IMR-90 (cell line): ENCODE measurements around the gene GSG1L. TPM values are rescaled to one million over a fixed set of nuclear protein-coding genes. Genes with fewer than 3 reads are reported as not detected.

Experiments
- ATAC-seq: fragments of 200-7000 bp; cut with Tn5 transposase; 2 replicates; pipeline ENCODE4 v1.9.1; 2020; ENCODE audit warnings: low read depth, mild to moderate bottlenecking, moderate library complexity
- BruUV-seq: library from RNA; stranded (reverse); fragments of 400-500 nt; replicated peaks from 2 replicates; lab custom pipeline; 2021; lab: Mats Ljungman, UMichigan
- CTCF ChIA-PET: fragments of 300-600 bp; formaldehyde crosslinking; extraction: SDS; loops from one replicate; lab custom pipeline; 2021; ENCODE audit warnings: antibody characterized with exemption; lab: Yijun Ruan, JAX
- POLR2A ChIA-PET: fragments of 300-600 bp; sonication (Branson Sonifier 250); formaldehyde crosslinking; loops from one replicate; lab custom pipeline; 2022; ENCODE audit warnings: antibody characterized with exemption; ENCODE audit not compliant: unreplicated experiment; lab: Charles Lee
- DNase-seq: peaks from one replicate; pipeline ENCODE4 v3.0.0; 2013
- H2AFZ ChIP-seq: replicated peaks from 2 replicates; pipeline ENCODE3; 2013; ENCODE audit warnings: low read length, mild to moderate bottlenecking; ENCODE audit not compliant: poor library complexity
- H2AK5ac ChIP-seq: 2 replicates; pipeline ENCODE4 v1.6.1; 2013; ENCODE audit warnings: low read depth, low read length, inconsistent platforms
- H2AK9ac ChIP-seq: replicated peaks from 2 replicates; pipeline ENCODE3; 2013; ENCODE audit warnings: mild to moderate bottlenecking, low read depth, low read length, moderate library complexity; ENCODE audit not compliant: poor library complexity
- H2BK120ac ChIP-seq: 2 replicates; pipeline ENCODE4 v1.6.1; 2013; ENCODE audit warnings: low read depth, low read length, inconsistent platforms
- H2BK15ac ChIP-seq: 3 replicates; pipeline ENCODE4 v1.6.1; 2013; ENCODE audit warnings: low read depth, low read length, inconsistent platforms
- H2BK20ac ChIP-seq: 2 replicates; pipeline ENCODE4 v1.6.1; 2013; ENCODE audit warnings: low read depth, mild to moderate bottlenecking, inconsistent platforms, low read length, moderate library complexity
- H2BK5ac ChIP-seq: 2 replicates; pipeline ENCODE4 v1.6.1; 2013; ENCODE audit warnings: mild to moderate bottlenecking, low read depth, low read length, inconsistent platforms; ENCODE audit not compliant: poor library complexity, severe bottlenecking
- H3K14ac ChIP-seq: replicated peaks from 2 replicates; pipeline ENCODE4 v1.6.1; 2013; ENCODE audit warnings: low read depth, low read length, inconsistent platforms
- H3K18ac ChIP-seq: 2 replicates; pipeline ENCODE4 v1.6.1; 2013; ENCODE audit warnings: low read depth, low read length, control low read depth
- H3K23ac ChIP-seq: 2 replicates; pipeline ENCODE4 v1.6.1; 2013; ENCODE audit warnings: low read depth, low read length, inconsistent platforms
- H3K27ac ChIP-seq: 2 replicates; pipeline ENCODE4 v1.5.1; 2013; ENCODE audit warnings: mild to moderate bottlenecking, control low read depth, low read length; ENCODE audit not compliant: insufficient read depth
- H3K27me3 ChIP-seq: 2 replicates; pipeline ENCODE4 v1.6.1; 2013; ENCODE audit warnings: low read length; ENCODE audit not compliant: control insufficient read depth, insufficient read depth
- H3K36me3 ChIP-seq: 2 replicates; pipeline ENCODE4 v1.6.1; 2013; ENCODE audit warnings: low read length, mixed read lengths; ENCODE audit not compliant: control insufficient read depth, insufficient read depth
- H3K4ac ChIP-seq: 2 replicates; pipeline ENCODE4 v1.6.1; 2013; ENCODE audit warnings: low read depth, low read length, inconsistent platforms
- H3K4me1 ChIP-seq: 2 replicates; pipeline ENCODE4 v1.6.1; 2013; ENCODE audit warnings: low read length, mixed read lengths; ENCODE audit not compliant: control insufficient read depth, insufficient read depth
- H3K4me2 ChIP-seq: 2 replicates; pipeline ENCODE4 v1.6.1; 2013; ENCODE audit warnings: low read depth, mild to moderate bottlenecking, control low read depth, low read length, moderate library complexity
- H3K4me3 ChIP-seq: 2 replicates; pipeline ENCODE4 v1.5.1; 2013; ENCODE audit warnings: low read depth, mild to moderate bottlenecking, control low read depth, low read length, moderate library complexity; ENCODE audit not compliant: insufficient read depth
- H3K56ac ChIP-seq: 2 replicates; pipeline ENCODE4 v1.6.1; 2013; ENCODE audit warnings: low read length, inconsistent platforms; ENCODE audit not compliant: insufficient read depth; ENCODE audit errors: extremely low read depth
- H3K79me1 ChIP-seq, 2 experiments: 2 replicates each; pipeline ENCODE4 v1.6.1; 2013; ENCODE audit warnings: low read length in 2 of 2, inconsistent platforms in 1 of 2, low read depth in 1 of 2
- H3K9ac ChIP-seq: 2 replicates; pipeline ENCODE4 v1.6.1; 2013; ENCODE audit warnings: low read depth, low read length, control low read depth
- H3K9me1 ChIP-seq: 2 replicates; pipeline ENCODE4 v1.6.1; 2013; ENCODE audit warnings: low read length, inconsistent platforms; ENCODE audit not compliant: insufficient read depth
- H3K9me3 ChIP-seq: 2 replicates; pipeline ENCODE4 v1.6.1; 2013; ENCODE audit warnings: low read length; ENCODE audit not compliant: control insufficient read depth, insufficient read depth
- H4K20me1 ChIP-seq: 2 replicates; pipeline ENCODE4 v1.6.1; 2013; ENCODE audit warnings: low read length, inconsistent platforms; ENCODE audit not compliant: insufficient read depth
- H4K5ac ChIP-seq: 2 replicates; pipeline ENCODE4 v1.6.1; 2013; ENCODE audit warnings: mild to moderate bottlenecking, low read depth, low read length, control low read depth
- H4K8ac ChIP-seq, 2 experiments: 2 replicates each; pipeline ENCODE4 v1.6.1; 2013; ENCODE audit warnings: low read depth in 2 of 2, low read length in 2 of 2, control low read depth in 1 of 2, inconsistent platforms in 1 of 2
- H4K91ac ChIP-seq: 2 replicates; pipeline ENCODE4 v1.6.1; 2013; ENCODE audit warnings: low read depth, low read length, inconsistent platforms; ENCODE audit not compliant: insufficient read depth
- CEBPB ChIP-seq: IDR thresholded peaks from 2 replicates; pipeline ENCODE4 v1.6.1; 2012; ENCODE audit warnings: low read depth, low read length, improper control_type of control experiment
- RFX5 ChIP-seq: IDR thresholded peaks from 2 replicates; pipeline ENCODE4 v1.8.0; 2012; ENCODE audit warnings: low read depth, mild to moderate bottlenecking, low read length, moderate library complexity
- WGBS, 2 experiments: methylation state at CpG; one replicate each; pipeline versions ENCODE4 v1.1.5 to v1.1.7; 2013; ENCODE audit warnings: missing lambda C conversion rate in 2 of 2; ENCODE audit not compliant: insufficient read length in 1 of 2; ENCODE audit errors: extremely low coverage in 2 of 2; 5-methylcytosine and 5-hydroxymethylcytosine counted together
- dilution Hi-C: fragments of 300-500 bp; cut with HindIII; formaldehyde crosslinking; loops from one replicate; pipeline ENCODE4 v1.14.3; 2018; ENCODE audit warnings: low sequenced_read_pairs; ENCODE audit not compliant: unreplicated experiment
- in situ Hi-C: fragments of 300-500 bp; cut with MboI; formaldehyde crosslinking; loops from 3 replicates; pipeline ENCODE4 v1.14.3; 2019; ENCODE audit warnings: low sequenced_read_pairs, inconsistent platforms, mixed read lengths
- intact Hi-C: fragments of 100-400 bp; cut with micrococcal nuclease; formaldehyde crosslinking; loops from 2 replicates; pipeline ENCODE4 v1.10.0; 2022
- polyA plus RNA-seq, 3 experiments: library from polyadenylated mRNA; depleted of rRNA; stranded (reverse); fragments of >200 nt; gene quantifications; 2 replicates each; pipeline ENCODE4 v1.2.3, GENCODE V29; 2012; ENCODE audit warnings: low replicate concordance in 1 of 3
- total RNA-seq: library from RNA; depleted of rRNA; stranded (reverse); fragments of >200 nt; gene quantifications from 2 replicates; pipeline ENCODE4 v1.2.3, GENCODE V29; 2012

Gene GSG1L
- total and polyA plus RNA-seq, 2 of the 4 experiments (the other 2 are of a cell fraction), result not detected

DNA sequence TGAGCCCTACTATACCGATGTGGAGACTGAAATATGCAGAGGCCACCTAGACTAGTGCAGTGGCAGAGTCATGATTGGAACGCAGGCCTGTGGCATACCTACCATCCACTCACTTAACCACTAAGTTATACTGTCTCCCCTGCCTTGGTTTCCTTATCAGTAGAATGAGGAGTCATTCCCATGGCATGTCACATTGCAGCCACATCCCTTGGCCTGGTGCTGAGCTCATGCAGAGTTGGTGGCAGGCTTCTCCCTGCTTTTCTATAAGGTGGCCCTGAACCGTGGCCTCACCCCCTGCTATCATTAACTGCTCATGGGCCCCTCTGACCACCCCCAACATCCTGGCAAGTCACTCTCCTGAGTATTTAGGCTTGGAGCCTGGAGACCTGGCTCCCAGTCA, 301.1 kb downstream of the GSG1L start:
- H3K79me1 ChIP-seq, result no peaks in the 10 kb centered on the region
- H3K9me1 ChIP-seq, result peaks cover 9% of the 10 kb centered on the region
- H4K5ac ChIP-seq, result no peak overlapping the region
- peaks cover 5% of the 10 kb centered on the region for H3K9me3 ChIP-seq
- H2AK5ac ChIP-seq, result no peak overlapping the region
- no peak overlapping the region for H2BK5ac ChIP-seq
- ChIA-PET CTCF (no interaction called here), POLR2A (no interaction called here)
- 0 out of 2 replicates have a peak overlapping the region, but pooled peaks have one; percentile 11 for H2BK120ac ChIP-seq
- DNase-seq, result peak; percentile 58
- H2BK20ac ChIP-seq, result no peak overlapping the region
- no peak overlapping the region for H3K9ac ChIP-seq
- intact Hi-C loops (no loop called here), in situ Hi-C loops (no loop called here), dilution Hi-C loops (no loop called here)
- H3K4me2 ChIP-seq, result no peak overlapping the region
- no TSS peak for BruUV-seq
- peaks cover 6% of the 10 kb centered on the region for H3K4me1 ChIP-seq
- H3K4ac ChIP-seq, result no peak overlapping the region
- H3K27ac ChIP-seq, result no peak overlapping the region
- no peak overlapping the region for H4K91ac ChIP-seq
- no peak overlapping the region for H2BK15ac ChIP-seq
- no peak overlapping the region for H3K23ac ChIP-seq
- 0 out of 2 replicates have a peak, but pooled peaks cover 4% of the 10 kb centered on the region for H4K20me1 ChIP-seq
- H3K36me3 ChIP-seq, result peaks cover 24% of the 10 kb centered on the region
- no peak overlapping the region for H3K18ac ChIP-seq
- peak; percentile 56 for ATAC-seq
- WGBS, 2 experiments, result 100% methylated on average over 1 of the region's 3 CpGs; no CpG with 5 or more reads in 1 of the 2 experiments
- H4K8ac ChIP-seq, result no peak overlapping the region
- no peaks in the 10 kb centered on the region for H3K27me3 ChIP-seq
- H2AK9ac ChIP-seq, result no peak overlapping the region
- TF ChIP-seq RFX5 (no peak), CEBPB (peak; percentile 23; the same call in 1 of the 2 replicates)
- H3K14ac ChIP-seq, result no peak overlapping the region
- no peak overlapping the region for H3K56ac ChIP-seq
- no peak overlapping the region for H2AFZ ChIP-seq
- H3K4me3 ChIP-seq, result no peak overlapping the region
